GM19395 (cell line): ENCODE data around the gene IDE.
"Not testable (repeated sequence)": the region's sequence is repeated elsewhere in the genome, so short reads cannot be mapped to it uniquely, and the experiment has no call there.

Experiments
- ATAC-seq: cut with Tn5 transposase; IDR thresholded peaks from one replicate; pipeline ENCODE4 v1.9.1; 2021; ENCODE audit warnings: mild to moderate bottlenecking, moderate library complexity; ENCODE audit not compliant: unreplicated experiment

Gene IDE

DNA sequence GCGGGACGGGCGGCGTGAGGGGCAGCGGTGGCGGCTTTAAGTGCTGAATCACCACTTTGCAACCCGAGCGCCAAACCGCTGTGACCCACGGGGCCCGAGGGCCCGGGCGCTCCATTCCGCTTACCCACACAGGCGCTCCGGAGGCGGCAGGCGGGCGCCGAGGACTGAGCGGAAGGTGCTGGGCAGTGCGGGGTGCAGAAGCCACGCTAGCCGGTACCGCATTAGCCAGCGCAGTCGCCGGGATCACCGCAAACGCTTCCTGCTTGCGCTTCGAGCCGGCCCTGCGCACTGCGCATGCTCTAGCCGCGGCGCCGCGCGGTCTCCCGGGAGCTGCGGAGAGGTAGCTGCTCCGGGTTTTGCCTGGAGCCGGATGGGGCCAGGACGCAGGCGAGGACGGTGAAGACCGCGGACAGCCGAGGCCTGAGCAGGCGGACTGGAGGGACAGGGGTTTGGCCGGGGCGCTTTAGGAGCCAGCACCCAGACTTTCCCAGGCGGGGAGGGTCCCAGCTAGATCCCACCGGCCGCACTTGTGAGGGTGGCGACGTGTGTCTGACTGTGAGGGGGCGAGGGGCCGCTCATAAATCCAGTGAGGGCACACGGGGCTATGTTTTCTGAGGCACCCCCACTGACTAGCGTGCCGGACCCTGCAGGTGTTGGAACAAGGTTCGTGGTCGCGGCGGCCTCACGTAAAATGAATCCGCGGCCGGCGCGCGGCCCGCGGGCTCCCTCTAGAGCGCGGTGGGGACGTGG is at the start of gene IDE:
Gene IDE (minus strand): TSS at position 296 of the 750 bp plus-strand sequence. CDS start 74 bp downstream, at position 222.
- ATAC-seq = peak; percentile 76

DNA sequence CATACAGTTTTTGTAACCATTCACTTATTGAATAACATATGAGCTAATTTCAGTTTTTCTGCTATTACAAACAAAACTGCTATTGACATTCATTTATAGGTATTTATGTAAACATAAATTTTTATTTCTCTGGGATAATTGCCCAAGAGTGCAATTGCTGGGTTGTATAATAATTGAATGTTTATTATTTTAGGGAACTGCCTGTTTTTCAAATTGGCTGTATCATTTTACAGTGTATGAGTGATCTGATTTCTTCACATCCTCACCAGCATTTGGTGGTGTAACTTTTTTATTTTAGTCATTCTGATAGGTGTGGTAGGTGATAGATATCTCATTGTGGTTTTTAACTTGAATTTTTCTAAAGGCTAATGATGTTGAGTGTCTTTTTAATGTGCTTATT is 45.5 kb upstream of the IDE start:
- ATAC-seq = no peak

DNA sequence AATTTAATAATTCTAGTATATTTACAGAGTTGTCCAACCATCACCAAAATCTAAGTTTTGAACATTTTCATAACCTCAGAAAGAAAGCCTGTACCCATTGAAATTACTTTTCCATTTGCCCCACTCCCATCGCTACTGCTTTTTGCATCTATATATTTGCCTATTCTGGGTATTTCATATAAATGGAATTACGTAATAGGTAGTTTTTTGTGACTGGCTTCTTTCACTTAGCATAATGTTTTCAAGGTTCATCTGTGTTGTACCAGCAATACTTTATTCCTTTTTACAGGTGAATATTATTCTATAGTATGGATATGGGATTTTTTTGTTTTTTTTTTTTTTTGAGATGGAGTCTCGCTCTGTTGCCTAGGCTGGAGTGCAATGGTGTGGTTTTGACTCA is 41.6 kb upstream of the IDE start:
- no peak for ATAC-seq

DNA sequence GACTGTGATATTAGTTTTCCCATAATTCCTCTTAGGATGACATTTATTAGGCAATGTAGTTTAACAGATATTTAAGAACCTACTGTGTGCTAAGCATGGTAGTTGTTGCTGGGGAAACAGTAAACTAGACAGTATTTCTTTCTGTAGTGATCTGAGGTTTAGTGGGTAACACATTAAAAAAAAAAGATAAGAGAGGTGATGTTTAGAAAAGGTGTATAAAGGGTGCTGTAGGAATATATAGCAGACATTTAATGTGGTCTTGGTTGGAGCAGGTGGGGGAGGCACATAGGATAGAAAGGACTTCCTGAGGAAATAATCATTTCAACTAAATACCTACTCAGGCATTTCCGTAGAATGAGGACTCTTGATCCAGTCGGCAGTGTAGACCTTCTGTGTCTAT is 30.9 kb upstream of the IDE start:
- no peak for ATAC-seq

GRCh38 chr10:92598321-92598720 is 24.4 kb upstream of the IDE start:
- ATAC-seq = no peak

DNA sequence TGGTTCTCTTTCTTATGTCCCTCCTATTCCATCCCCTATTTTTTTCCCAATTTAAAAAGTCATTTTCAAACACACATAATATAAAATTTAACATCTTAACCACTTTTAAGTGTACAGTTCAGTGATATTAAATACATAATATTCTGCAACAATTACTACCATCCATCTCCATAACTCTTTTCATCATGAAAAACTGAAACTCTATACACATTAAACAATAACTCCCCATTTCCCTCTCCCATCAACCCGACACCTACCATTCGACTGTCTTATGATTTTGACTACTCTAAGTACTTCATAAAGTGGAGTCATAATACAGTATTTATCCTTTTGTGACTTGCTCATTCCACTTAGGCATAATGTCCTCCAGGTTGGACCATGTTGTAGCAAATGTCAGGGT is 21.6 kb upstream of the IDE start:
- no peak for ATAC-seq

- ATAC-seq = no peak
Measured at GRCh38 chr10:92593619-92594588, 20.0 kb upstream of the IDE start.

DNA sequence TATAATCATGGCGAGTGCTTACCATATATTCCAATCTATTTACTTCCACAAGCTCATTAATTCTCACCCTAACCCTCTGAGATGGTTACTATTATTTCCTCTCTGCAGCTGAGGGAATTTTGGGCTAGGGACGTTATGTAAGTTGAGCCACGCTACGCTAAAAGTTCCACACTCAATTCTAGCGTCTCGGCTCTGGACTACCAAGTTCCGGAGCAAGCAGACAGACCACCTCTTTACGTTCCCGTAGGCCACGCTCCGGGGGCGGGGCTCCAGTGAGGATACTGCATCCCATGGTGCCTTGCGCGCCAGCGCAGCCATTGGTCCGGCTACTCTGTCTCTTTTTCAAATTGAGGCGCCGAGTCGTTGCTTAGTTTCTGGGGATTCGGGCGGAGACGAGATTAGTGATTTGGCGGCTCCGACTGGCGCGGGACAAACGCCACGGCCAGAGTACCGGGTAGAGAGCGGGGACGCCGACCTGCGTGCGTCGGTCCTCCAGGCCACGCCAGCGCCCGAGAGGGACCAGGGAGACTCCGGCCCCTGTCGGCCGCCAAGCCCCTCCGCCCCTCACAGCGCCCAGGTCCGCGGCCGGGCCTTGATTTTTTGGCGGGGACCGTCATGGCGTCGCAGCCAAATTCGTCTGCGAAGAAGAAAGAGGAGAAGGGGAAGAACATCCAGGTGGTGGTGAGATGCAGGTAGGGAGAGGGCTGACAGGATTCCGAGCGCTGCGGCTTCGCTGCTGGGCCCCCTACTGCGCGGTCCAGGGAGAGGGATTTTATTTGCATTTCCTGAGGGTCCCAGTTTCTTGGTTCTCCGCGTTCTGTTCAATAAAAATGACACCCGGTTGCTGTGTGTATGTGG is 19.1 kb upstream of the IDE start, which contains the start of gene KIF11:
Gene KIF11 (plus strand): TSS at position 370 of the 858 bp plus-strand sequence. CDS start 246 bp downstream, at position 616.
- peak; percentile 74 for ATAC-seq

DNA sequence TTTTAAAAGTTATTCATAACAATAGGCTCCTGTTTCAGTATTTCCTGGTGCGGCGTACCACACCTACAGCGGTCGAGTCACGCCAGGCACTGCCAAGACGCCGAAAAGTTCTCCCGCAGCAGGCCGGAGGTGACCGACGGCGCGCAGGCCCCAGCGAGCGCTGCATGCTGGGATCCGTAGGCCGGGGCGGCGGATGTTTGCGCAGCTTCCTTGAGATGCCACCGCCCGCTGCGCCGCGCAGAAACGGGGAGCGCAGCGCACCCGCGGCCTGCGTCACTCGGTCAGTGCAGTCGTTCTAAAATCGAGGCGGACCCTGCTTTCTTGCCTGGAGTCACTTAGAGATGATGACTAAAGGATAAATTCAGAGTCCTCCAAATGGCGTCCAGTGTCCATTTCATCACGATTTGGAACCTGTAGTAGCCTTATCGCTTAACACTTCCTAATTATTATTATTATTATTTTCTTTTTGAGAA is 17.7 kb upstream of the IDE start:
- peak; percentile 73 for ATAC-seq

DNA sequence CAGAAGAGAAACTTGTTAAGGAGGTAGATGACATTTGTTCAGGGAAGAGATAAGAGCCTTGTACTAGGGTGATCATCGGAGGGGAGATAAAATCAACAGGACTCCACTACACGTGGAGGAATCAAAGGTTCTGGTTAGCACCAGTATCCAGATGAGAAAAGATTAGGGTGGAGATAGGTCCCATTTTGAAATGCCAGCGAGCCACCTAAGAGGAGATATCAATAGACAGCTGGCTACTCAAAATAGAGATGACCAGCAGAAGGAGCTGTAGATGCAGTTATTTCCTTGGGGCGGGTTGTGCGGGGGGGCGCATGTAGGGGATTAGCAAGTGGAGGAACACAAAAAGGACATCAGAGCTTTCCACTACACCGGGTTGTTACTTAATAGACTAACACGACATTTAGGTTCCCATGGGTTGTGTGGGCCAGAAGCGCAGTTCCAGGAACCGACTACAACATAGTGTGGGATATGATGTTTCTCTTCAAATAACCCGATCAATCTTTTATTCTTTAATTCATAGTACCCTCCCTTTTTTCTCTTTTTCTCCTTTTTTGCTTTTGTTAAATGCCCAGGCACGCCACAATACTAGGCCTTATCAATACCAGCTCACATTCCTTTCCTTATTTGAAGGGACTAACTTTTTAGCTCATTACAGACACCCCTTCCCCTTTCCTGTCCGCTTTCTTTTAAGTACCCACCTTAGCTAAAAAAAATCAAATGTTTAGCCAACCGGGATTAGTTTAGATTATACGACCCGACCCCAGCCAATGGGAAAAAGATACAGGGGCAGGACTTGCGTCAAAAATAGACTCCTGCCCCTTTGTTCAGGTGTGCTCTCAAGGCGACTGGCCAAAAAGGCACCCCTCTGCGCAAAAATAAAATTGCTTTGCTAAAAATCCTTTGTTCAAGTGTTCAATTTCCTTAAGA is 17.0 kb upstream of the IDE start:
- peak; percentile 19 for ATAC-seq

DNA sequence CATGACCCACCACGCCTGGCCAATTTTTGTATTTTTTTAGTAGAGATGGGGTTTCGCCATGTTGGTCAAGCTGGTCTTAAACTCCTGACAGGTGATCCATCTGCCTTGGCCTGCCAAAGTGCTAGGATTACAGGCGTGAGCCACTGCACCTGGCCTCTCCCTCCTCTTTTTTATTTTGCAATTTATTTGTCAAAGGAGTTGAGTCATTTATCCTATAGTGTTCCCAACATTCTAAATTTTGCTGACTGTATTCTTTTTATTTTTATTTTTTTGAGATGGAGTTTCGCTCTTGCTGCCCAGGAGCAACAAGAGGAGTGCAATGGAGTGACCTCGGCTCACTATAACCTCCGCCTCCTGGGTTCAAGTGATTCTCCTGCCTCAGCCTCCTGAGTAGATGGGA is 8.5 kb upstream of the IDE start:
- ATAC-seq = not testable (repeated sequence)

GRCh38 chr10:92575961-92576360 is 2.1 kb upstream of the IDE start:
- ATAC-seq = no peak

- peak; percentile 39 for ATAC-seq
Measured at GRCh38 chr10:92574548-92575261, 812 bp upstream of the IDE start.

DNA sequence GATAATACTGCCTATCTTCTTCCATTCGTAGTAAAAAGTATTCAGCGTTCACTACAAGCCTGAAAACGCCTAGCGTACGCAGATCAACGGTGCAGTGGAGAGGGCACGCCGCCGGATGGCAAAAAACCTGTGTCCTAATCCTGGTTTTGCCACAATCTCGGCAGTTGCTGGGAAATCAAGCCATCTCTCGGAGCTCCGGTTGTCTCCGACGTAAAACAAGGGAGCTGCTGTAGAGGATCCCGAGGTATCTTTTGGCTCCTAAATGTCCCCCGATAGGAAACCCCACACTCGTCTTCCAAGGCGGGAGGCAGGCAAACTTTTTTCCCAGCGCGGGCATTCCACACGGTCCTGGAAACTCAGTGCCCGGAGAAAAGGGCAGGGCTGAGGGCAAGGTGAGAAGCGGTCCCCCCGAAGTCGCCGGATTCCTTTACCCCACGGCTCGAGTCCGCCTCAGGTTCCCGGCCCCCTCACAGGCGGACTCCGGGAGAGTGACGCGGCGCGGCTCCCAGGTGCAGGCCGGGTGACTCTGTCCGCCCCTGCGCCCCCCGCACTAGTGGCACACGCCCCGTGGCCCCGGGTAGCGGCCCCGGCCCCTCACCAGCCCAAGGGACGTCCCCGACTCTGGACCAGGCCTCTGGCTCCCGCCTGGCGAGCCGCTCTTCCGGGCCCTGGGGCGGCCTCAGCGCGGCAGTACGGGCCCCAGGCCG is 649 bp downstream of the IDE start:
- ATAC-seq = peak; percentile 28

- no peak for ATAC-seq
Measured at GRCh38 chr10:92572362-92573090, 1.4 kb downstream of the IDE start.

DNA sequence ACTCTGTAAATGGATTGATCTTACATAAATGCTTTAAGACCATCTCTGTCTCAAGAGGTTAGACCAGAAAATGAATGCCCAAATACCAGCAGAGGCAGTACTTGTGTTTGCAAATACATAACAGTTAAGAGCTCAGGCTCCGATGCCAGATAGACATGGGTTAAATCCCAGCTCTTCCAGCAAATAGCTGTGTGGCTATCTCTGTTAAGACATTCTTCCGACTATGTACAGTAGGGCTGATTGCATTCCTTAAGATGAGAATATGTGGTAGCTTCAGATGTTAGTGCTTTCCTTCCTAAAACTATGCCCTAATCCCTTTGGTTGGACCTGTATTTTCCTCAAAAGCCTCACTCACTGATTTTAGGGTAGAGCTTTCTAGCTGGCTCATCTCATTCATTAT is 2.2 kb downstream of the IDE start:
- no peak for ATAC-seq

DNA sequence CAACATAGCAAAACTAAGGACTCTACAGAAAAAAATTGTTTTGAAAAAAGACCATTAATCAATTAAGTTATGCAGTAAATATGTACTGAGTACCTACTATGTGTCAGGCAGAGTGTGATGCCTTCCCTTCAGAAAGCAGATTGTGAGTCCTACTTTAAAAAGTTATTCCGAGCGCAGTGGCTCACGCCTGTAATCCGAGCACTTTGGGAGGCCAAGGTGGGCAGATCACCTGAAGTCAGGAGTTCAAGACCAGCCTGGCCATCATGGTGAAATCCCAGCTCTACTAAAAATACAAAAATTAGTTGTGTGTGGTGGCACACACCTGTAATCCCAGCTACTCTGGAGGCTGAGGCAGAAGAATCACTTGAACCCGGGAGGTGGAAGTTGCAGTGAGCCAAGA is 4.2 kb downstream of the IDE start:
- ATAC-seq = not testable (repeated sequence)

DNA sequence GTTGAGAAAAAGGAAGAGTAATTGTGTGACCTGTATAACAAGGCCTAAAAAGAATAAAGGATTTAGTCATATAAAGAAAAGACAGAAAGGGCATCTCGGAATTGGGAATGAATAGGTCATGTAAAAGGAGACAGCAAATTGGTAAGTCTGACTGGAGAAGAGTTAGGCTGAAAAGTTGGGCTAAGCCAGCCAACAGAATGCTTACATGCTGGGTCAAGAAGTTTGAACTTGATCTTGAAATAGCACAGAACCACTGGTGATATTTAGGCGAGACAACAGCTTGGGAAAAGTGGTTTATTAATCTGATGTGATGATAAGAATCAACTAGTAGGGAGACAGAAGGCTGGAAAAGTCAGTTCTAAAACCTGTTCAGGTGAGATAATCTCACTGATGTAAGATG is 4.8 kb downstream of the IDE start:
- no peak for ATAC-seq
